Esophagus muscularis mucosa (tissue), 4 donors: ENCODE measurements around the gene FXYD2.

Experiments used
- EP300 ChIP-seq: sonication (generic); formaldehyde crosslinking; IDR thresholded peaks from one replicate; pipeline ENCODE4 v1.6.1; 2017; ENCODE audit warnings: antibody characterized with exemption
- POLR2A ChIP-seq: fragments of 450-650 bp; IDR thresholded peaks from one replicate; pipeline ENCODE4 v1.6.1; 2017; ENCODE audit warnings: antibody characterized with exemption, moderate library complexity, mild to moderate bottlenecking, low read depth
- POLR2AphosphoS5 ChIP-seq, 2 donors: sonication (generic); formaldehyde crosslinking; IDR thresholded peaks; one replicate each; pipeline ENCODE4 v1.6.1; 2017; ENCODE audit warnings: antibody characterized with exemption in 2 of 2
- TF ChIP-seq, protein P1 (sequence below), 3 experiments: fragments of 200-600 bp in 2 of 3; fragments of 450-650 bp in 1 of 3; sonication (generic) in 2 of 3; IDR thresholded peaks; one replicate each; pipeline ENCODE4 v1.5.1; 2017 to 2019; ENCODE audit warnings: antibody characterized with exemption in 3 of 3, mild to moderate bottlenecking in 2 of 3, moderate library complexity in 1 of 3

DNA sequence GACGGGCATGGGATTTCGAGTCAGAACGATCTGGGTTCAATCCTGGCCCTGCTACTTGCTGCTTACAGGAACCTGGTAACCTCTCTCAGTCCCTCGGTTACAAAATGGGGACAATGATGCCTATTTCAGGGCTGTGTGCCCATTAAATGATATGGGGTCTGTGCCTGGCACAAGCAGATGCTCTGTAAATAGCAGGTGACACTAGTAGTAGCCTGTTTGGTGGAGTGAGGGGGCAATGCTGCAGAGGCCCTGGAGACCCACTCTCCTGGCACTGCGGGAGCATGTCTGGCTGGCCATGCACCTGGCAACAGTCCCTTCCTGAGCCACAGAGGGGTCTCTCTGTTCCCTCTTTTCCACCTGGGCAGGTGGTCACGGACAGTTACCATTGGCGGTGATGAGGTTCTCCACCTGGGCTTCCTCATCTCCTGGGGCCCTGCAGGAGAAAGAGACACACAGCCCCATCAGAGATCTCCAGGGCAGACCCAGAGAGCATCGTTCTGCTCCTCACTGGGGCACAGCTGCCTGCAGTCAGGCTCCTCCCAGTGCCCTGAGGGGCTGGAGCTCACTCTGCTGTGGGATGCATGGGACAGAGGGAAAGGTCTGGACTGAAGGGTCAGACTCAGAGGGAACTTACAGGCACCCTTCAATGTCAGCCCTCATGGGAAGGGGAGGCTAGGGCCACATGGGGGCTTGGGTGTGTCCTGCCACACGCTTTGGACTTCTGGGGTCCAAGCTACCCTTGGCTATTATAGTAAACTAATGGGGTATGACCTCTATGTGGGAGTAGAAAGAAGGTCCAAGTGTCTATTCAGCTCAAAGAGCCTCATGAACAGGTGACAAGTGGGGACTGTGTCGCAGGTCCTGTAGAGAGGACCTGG, 15.6 kb upstream of the FXYD2 start:
- no peak for TF ChIP-seq POLR2A
- TF ChIP-seq EP300, result no peak
- TF ChIP-seq, protein P1, sequence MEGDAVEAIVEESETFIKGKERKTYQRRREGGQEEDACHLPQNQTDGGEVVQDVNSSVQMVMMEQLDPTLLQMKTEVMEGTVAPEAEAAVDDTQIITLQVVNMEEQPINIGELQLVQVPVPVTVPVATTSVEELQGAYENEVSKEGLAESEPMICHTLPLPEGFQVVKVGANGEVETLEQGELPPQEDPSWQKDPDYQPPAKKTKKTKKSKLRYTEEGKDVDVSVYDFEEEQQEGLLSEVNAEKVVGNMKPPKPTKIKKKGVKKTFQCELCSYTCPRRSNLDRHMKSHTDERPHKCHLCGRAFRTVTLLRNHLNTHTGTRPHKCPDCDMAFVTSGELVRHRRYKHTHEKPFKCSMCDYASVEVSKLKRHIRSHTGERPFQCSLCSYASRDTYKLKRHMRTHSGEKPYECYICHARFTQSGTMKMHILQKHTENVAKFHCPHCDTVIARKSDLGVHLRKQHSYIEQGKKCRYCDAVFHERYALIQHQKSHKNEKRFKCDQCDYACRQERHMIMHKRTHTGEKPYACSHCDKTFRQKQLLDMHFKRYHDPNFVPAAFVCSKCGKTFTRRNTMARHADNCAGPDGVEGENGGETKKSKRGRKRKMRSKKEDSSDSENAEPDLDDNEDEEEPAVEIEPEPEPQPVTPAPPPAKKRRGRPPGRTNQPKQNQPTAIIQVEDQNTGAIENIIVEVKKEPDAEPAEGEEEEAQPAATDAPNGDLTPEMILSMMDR (IDR thresholded peaks at IDR 0.05), result no peak
- no peak for TF ChIP-seq POLR2AphosphoS5 (IDR thresholded peaks at IDR 0.05)
